GM18498 (cell line): ENCODE data around the gene HSPA1A.
"Not testable (repeated sequence)": the region's sequence is repeated elsewhere in the genome, so short reads cannot be mapped to it uniquely, and the experiment has no call there.

Experiments used
- ATAC-seq: cut with Tn5 transposase; IDR thresholded peaks from one replicate; pipeline ENCODE4 v1.9.1; 2021; ENCODE audit warnings: mild to moderate bottlenecking, moderate library complexity; ENCODE audit not compliant: unreplicated experiment

HSPA1A gene

DNA sequence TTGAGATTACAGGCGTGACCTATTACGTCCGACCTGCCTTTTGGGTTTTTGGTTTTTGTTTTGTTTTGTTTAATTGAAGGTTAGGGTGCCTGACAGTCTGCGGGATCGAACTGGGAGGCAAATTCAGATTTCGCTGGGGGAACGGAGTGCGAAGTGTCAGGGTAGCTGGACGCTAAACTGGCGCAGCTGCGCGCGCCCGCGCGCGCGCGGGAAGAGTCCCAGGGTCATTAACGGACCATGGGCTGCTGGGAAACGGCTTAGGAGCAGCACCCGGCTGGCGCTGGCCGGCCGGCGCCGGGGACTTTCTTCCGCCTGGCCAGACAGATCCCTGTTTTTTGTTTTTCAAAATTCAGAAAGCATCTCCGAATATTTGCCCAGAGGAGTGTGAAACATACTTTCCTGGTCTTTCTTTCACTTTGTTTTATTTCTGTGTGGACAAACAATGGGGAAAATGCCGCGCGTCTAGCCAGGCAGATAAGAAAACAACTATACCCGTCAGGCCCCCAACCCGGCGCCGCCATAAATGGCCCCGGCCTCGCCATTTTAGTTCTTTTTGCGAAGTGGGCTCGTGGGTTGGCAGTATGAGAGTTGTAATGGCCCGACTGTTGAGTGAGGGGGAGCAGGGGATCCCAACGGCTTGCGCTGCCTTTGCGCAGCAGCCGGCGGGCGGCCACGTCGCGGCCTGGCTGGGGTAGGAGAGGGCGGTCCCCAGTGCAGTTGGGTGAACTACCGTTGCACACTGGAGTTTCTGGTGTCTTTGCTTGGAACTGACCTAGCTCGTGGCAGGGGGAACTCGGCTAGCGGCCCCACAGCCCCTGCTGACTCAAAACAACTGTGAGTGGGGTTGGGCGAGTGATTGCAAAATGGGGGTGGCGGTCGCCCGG is 19.3 kb downstream of the HSPA1A start:
- peak; percentile 45 for ATAC-seq

DNA sequence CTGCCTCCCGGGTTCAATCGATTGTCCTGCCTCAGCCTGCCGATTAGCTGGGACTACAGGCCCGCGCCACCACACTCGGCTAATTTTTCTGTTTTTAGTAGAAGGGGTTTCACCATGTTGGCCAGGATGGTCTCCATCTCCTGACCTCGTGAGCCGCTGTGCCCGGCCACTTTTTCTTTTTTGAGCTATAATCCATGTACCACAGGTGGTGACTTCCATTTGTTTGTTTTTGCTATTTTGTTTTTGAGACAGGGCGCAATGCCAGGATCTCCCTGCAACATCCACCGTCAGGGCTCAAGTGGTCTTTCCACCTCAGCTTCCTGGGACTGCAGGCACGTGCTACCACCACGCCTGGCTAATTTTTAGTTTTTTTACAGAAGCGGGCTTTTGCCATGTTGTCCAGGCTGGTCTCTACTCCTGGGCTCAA is 20.7 kb downstream of the HSPA1A start:
- no peak for ATAC-seq

DNA sequence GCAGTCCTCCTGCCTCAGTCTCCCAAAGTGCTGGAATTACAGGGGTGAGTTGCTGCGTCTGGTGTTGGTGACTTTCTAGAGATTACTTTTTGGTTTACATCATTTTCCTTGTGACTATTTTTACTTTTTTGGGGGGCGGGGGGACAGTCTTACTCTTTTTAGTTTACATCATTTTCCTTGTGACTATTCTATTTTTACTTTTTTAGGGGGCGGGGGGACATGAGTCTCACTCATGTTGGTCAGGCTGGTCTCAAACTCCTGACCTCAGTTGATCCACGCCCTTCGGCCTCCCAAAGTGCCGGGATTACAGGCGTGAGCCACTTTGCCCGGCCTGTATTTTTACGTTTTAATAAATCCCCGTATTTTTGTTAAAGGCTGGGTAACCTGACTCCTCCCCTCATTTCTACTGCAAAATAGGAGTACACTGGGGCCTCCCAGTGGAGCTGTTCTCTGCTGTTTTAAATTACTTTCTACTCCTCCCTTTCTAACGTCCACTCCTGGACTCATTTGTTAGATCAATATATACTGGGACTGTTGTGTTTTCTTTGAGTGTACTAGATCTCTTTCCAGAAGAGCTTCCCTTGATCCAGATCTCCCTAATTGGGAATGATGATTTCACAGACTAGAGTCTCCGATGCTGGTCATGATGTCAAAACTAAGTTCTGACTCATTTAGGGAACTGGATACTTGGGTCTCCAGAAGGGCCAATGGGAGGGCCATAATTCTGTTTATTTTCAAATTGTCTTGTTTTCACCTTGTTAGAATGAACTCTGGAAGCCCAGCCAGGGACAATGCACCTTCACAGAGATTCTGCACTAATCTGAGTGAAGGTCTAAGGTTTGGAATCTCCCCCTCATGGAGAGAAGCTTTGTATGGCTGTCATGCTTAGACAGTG is 21.4 kb downstream of the HSPA1A start:
- ATAC-seq = no peak

DNA sequence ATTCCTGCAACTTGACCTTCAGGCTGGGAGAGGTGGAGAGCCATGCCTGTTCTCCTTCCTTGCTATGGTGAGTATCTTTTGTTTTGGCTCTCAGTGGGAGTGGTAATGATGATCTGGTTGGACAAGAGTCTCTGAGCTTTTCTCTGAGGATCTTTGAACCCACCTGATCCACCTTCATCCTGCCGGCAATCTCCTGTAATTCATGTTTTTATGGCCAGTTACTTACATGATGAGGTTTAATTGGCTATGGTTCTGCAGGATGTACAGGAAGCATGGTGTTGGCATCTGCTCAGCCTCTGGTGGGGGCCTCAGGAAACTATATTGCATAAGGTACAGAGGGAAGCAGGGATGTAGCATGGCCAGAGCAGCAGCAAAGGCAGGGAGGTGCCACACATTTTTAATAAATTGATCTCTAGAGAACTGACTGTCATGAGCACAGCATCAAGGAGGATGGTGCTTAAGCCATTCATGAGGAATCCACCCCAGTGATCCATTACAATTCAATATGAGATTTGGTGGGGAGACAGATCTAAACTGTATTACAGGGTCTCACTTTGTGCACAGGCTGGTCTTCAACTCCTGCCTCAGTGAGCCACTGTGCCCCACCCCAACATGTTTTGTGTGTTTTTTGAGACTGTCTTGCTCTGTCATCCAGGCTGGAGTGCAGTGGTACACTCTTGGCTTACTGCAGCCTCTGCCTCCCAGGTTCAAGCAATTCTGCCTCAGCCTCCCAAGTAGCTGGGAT is 22.2 kb downstream of the HSPA1A start:
- ATAC-seq = no peak

DNA sequence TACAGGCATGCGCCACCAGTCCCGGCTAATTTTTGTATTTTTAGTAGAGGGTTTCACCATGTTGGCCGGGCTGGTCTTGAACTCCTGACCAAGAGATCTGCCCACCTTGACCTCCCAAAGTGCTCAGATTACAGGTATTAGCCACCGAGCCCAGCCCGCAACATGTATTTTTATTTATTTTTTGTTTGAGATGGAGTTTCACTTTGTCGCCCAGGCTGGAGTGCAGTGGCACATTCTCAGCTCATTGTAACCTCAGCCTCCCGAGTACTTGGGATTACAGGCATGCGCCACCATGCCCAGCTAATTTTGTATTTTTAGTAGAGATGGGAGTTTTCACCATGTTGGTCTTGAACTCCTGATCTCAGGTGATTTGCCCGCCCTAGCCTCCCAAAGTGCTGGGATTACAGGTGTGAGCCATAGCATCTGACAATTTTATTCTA is 22.8 kb downstream of the HSPA1A start:
- not testable (repeated sequence) for ATAC-seq

DNA sequence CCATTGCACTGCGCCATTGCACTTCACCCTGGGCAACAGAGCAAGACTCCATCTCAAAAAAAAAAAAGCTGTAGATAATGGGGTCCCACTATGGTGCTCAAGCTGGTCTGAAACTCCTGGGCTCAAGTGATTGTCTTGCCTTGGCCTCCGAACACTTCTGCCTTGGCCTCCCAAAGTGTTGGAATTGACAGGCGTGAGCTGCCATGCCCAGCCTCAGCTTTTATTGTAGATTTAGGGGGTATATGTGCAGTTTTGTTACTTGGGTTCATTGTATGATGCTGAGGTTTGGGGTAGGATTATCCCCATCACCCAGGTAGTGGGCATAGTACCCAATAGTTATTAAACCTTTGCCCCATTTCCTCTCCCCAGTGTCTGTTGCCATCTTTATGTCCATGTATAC is 23.6 kb downstream of the HSPA1A start:
- ATAC-seq = no peak

DNA sequence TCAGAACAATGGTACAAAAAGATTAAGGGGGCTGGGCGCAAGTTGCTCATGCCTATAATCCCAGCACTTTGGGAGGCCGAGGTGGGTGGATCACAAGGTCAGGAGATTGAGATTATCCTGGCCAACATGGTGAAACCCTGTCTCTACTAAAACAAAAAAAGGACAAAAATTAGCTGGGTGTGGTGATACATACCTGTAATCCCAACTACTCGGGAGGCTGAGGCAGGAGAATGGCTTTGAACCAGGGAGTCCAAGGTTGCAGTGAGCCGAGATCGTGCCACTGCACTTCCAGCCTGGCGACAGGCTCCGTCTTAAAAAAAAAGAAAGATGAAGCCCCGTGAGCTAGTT is 24.4 kb downstream of the HSPA1A start:
- not testable (repeated sequence) for ATAC-seq

DNA sequence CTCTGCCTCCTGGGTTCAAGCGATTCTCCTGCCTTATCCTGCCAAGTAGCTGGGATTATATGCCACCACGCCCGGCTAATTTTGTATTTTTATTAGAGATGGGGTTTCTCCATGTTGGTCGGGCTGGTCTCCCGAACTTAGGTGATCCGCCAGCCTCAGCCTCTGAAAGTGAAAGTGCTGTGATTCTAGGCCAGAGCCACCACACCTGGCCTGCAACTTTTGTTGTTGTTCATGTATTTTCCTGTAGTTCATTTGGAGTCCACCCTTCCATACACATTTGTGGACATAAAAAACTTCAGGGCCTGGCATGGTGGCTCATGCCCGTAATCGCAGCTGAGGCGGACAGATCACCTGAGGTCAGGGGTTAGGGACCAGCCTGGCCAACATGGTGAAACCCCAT is 26.7 kb downstream of the HSPA1A start:
- no peak for ATAC-seq

DNA sequence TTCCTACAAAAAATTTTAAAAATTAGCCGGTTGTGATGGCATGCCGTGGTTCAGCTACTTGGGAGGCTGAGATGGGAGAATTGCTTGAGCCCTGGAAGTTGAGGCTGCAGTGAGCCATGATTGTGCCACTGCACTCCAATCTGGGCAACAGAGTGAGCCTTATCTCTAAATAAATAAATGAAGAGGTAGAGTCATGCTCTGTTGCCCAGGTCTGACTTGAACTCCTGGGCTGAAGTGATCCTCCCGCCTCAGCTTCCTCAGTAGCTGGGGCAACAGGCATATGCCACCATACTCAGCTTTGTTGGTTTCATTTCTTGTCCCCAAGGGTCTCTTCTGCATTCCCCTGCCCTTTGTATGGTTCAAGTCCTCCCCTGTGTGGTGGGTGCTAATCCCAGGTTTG is 29.2 kb downstream of the HSPA1A start:
- no peak for ATAC-seq

DNA sequence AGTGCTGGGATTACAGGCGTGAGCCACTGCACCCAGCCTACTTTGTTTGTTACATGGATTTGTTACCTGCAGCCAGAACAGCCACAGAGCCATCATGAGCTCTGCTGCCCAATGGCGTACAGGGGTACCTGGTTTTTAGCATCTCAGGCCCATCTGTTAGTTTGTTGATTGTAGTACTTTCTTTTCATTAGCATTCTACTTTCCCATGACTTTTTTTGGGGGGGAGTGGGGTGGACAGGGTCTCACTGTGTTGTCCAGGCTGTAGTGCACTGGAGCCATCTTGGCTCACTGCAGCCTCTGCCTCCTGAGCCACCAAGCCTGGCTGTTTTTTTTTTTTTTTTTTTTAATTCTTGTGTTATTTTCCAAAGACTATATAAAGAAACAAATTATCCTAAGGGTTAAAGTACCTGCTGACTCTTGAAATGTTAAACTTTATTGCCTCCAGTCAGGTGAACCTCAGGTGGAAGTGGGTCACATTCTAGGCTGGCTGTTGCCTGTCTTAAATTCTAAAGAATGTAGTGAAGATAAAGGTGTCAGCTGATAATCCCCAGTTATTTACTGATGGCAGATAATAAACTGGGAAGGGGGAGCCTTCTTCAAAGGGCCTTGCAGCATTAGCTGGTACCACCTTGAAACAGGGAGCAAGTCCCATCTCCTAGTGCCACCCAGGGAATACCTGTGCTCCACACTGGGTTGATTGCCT is 32.1 kb downstream of the HSPA1A start:
- no peak for ATAC-seq

DNA sequence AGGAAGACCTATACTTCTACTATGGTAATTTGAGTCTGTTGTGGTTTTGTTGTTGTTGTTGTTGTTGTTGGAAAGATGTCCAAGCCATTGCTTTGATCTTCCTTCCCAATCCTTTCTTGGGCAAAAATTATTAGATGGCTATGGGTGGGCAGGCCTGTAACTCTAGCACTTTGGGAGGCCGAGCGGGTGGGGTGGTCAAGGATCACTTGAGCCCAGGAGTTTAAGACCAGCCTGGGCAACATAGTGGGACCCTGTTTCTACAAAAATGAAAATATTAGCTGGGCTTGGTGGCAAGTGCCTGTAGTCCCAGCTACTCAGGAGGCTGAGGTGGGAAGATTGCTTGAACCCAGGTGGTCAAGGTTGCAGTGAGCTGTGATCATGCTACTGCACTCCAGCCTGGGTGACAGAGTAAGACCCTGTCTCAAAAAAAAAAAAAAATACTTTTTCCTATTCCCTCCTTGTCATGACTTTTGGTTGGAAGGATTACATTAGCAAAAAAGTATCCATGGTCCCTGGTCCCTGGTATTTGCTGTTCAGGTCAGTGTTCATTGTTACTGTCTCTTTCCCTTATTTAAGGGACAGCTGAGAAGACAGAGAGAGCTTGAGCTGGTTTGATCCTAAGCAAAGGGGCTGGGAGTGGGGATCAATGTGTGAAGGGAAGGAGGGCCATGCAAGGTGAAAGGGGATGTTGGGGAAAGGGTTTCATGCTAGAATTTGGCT is 35.6 kb downstream of the HSPA1A start:
- no peak for ATAC-seq

DNA sequence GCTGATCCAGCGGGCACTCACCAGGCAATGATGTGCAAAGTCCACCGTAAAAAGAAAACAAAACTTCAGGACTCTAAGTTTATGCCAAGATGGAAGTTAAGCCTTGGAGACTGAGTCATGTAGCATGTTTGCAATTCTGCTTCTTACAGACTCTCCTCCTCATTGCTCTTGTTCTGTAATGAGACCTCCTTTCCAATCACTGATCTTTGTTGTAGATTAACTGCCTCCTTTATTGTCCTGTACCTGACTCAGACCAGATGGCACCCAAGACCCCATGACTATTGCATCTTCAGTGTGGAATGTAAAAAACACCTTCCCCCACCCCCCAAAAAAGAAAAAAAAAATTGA is 36.1 kb downstream of the HSPA1A start:
- no peak for ATAC-seq

DNA sequence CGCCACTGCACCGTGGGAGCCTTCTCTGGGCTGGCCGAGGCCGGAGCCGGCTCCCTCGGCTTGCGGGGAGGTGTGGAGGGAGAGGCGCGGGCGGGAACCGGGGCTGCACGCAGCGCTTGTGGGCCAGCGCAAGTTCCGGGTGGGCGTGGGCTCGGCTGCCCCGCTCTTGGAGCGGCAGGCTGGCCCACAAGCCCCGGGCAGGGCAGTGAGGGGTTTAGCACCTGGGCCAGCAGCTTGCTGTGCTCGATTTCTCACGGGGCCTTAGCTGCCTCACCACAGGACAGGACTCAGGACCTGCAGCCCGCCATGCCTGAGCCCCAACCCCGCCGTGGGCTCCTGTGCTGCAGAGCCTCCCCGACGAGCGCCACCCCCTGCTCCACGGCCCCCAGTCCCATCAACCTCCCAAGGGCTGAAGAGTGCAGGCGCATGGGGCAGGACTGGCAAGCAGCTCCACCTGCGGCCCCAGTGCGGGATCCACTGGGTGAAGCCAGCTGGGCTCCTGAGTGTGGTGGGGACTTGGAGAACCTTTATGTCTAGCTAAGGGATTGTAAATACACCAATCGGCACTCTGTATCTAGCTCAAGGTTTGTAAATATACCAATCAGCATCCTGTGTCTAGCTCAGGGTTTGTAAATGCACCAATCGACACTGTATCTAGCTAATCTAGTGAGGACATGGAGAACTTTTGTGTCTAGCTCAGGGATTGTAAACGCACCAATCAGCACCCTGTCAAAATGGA is 36.8 kb downstream of the HSPA1A start:
- ATAC-seq = not testable (repeated sequence)

DNA sequence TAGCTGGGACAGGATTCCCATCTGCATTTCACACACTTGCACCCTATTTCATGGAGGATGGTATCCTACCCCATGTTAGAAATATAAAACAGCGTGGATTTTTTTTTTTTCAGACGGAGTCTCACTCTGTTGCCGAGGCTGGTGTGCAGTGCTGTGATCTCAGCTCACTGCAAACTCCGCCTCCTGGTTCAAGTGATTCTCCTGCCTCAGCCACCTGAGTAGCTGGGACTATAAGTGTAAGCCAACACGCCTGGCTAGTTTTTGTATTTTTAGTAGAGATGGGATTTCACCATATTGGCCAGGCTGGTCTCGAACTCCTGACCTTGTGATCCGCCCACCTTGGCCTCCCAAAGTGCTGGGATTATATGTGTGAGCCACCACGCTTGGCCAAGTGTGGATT is 42.4 kb downstream of the HSPA1A start:
- ATAC-seq = not testable (repeated sequence)

DNA sequence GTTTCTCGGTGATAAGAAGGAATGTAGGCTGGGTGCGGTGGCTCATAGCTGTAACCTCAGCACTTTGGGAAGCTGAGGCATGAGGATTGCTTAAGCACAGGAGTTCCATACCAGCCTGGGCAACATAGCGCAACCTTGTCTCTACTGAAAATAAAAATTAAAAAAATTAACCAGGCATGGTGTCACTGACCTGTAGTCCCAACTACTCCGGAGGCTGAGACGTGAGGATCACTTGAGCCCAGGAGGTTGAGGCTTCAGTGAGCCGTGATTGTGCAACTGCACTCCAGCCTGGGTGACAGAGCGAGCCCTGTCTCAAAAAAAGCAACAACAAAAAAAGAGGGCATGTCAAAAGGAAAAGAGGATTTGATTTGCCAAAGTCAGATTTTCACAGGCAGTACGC is 43.4 kb downstream of the HSPA1A start:
- no peak for ATAC-seq

DNA sequence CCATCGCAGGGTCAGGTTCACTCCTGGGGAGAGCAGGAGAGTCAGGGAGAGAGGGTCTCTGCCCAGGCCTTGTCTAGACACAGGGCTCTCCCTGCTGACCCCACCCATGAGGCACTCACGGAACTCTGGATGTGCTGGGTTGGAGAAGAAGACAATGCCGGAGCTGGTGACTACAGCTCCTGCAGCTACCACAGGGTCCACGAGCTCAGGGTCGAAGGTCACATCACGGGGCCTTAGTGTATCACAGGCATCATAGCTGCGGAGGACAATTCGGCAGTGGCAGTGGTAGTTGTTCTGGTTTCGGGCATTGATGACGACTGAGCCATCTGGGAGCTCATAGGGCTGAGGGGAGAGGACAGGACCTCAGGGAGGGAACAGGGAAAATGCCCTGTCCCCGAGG is 44.6 kb downstream of the HSPA1A start:
- ATAC-seq = no peak

DNA sequence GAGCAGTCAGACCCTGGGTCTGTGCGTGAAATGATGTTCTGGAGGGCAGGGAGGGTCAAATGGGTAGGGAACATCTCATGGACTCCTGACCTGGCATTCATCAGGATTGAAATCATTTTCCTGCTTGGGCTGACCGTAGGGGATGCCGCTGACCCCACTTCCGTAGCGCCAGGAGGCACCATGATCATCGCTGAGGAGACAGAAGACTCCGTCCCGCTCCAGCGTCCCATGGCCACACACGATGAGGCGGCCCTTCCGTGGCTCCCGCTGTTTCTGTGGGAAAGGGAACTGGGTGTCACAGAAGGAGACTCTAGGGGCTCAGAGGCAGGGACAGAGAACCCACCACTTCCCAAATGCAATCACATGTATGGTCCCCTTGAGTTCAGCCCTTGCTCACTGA is 45.0 kb downstream of the HSPA1A start:
- no peak for ATAC-seq

DNA sequence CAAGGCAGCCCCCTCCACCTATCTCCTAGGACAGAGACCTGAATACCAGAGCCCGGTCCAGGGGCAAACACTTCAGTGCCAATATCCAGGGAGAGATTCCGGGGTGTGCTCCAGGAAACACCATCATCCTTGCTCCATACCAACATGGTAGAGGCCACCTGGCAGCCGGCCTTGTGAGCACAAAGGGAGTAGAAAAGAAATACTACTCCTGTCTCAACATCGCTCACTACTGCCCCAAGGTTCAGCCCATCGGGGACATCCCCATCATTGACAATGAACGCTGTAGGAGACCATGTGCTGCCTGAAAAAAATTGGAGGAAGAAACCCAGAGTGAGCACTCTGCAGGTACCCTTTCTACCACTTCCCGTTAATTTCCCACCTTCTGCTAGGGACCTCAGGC is 45.8 kb downstream of the HSPA1A start:
- ATAC-seq = no peak

DNA sequence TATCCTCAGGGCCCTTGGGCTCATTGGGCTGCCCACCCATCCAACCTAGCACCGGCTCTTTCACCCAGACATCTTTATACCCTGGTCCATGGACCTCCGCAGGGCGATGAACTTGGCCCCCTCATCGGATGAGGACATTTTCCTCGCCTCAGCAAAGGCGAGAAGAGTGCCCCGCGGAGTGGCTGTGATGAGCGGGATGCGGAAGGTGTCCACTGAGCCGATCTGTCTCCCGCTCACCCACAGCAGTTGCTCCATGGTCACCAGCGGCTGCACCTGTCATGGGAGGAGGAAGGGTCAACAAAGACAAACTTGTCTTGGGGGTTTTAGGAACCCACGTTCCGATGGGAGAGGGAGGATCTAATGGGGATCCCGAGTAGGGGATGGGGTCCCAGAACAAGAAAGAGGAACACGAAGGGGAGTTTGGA is 46.6 kb downstream of the HSPA1A start:
- ATAC-seq = no peak
